ENCODE data around the gene MLNR. TPM values are rescaled to one million over a fixed set of nuclear protein-coding genes. Genes with fewer than 3 reads are reported as not detected.

The MLNR gene
- total and polyA plus RNA-seq, 4 donors = 0.09 TPM; not detected in 3

DNA sequence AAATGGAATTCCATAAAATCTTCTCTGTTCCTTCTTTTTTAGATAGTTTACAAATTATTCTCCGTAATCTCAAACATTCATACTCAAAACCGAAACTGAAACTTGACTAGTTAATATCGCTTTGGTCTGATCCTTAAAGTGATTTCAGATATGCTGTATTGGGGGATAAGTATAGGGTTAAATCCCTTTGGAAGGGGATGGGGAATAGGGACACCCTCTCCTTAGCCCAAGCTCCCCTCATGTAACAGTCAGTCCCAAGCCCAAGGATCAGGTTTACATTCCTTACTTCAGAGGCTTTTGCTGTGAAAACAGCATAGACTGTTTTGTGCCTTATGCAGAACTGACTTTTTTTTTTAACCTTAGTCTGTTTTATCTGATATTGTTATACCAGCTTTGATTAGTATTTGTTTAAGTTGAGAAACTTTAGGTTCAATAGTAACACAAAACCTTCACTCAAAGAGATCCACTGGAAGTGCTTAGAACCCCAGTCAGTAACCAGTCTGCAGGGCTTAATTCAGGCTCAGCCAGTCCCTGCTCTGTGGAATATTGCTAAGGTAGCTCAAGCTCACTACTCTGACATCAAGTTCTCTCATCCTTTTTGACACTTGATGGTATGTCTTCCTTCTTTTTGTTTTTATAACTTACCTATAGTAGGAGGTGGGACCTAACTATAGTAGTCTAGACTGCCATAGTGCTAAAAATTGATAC is 38.1 kb downstream of the MLNR start:
- peak overlapping the region; percentile 48 to 54 for H3K27ac ChIP-seq (ENCODE audit: low read depth in 1 of 2, low read length in 2 of 2)
- no peak for DNase-seq (ENCODE audit: low spot score)
- H3K4me1 ChIP-seq (ENCODE audit: control insufficient read depth in 4 of 4, insufficient read depth in 4 of 4, low read length in 3 of 4) = peaks cover 0 to 4% (median 1%) of the 10 kb centered on the region in 4 donors
- H3K9me3 ChIP-seq (ENCODE audit: control insufficient read depth in 4 of 4, low read length in 3 of 4) = no peaks in the 10 kb centered on the region
- TF ChIP-seq, protein P1, sequence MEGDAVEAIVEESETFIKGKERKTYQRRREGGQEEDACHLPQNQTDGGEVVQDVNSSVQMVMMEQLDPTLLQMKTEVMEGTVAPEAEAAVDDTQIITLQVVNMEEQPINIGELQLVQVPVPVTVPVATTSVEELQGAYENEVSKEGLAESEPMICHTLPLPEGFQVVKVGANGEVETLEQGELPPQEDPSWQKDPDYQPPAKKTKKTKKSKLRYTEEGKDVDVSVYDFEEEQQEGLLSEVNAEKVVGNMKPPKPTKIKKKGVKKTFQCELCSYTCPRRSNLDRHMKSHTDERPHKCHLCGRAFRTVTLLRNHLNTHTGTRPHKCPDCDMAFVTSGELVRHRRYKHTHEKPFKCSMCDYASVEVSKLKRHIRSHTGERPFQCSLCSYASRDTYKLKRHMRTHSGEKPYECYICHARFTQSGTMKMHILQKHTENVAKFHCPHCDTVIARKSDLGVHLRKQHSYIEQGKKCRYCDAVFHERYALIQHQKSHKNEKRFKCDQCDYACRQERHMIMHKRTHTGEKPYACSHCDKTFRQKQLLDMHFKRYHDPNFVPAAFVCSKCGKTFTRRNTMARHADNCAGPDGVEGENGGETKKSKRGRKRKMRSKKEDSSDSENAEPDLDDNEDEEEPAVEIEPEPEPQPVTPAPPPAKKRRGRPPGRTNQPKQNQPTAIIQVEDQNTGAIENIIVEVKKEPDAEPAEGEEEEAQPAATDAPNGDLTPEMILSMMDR (IDR thresholded peaks at IDR 0.05; ENCODE audit: low read depth, low read length, missing input control) = no peak
- TF ChIP-seq YY1 (IDR thresholded peaks at IDR 0.05) = no peak
- TF ChIP-seq NR2F2 (IDR thresholded peaks at IDR 0.05) = no peak
- no peak for TF ChIP-seq FOXA2 (IDR thresholded peaks at IDR 0.05)
- TF ChIP-seq, protein P2, sequence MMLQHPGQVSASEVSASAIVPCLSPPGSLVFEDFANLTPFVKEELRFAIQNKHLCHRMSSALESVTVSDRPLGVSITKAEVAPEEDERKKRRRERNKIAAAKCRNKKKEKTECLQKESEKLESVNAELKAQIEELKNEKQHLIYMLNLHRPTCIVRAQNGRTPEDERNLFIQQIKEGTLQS (IDR thresholded peaks at IDR 0.05) = no peak
- no peak for TF ChIP-seq RXRA (IDR thresholded peaks at IDR 0.05)
- TF ChIP-seq HNF4A (conservative IDR thresholded peaks at IDR 0.05) = no peak
- TF ChIP-seq TAF1 (conservative IDR thresholded peaks at IDR 0.05) = no peak
- TF ChIP-seq FOXA1 (IDR thresholded peaks at IDR 0.05) = no peak
- TF ChIP-seq, protein P3, sequence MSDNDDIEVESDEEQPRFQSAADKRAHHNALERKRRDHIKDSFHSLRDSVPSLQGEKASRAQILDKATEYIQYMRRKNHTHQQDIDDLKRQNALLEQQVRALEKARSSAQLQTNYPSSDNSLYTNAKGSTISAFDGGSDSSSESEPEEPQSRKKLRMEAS (IDR thresholded peaks at IDR 0.05) = no peak
- no peak for TF ChIP-seq JUND (IDR thresholded peaks at IDR 0.05)
- H3K27me3 ChIP-seq (ENCODE audit: control insufficient read depth in 4 of 4, insufficient read depth in 4 of 4, low read length in 3 of 4) = no peaks in the 10 kb centered on the region
- WGBS = 10% methylated on average over 3 of the region's 3 CpGs
- peak overlapping the region; percentile 62 to 97 for H3K9ac ChIP-seq (ENCODE audit: low read depth in 1 of 2, low read length in 2 of 2)
- H3K4me3 ChIP-seq (ENCODE audit: low read depth in 1 of 3, low read length in 3 of 3) = peak overlapping the region; percentile 45 to 68 (median 47)
- peaks cover 3 to 40% (median 19%) of the 10 kb centered on the region in 4 donors for H3K36me3 ChIP-seq (ENCODE audit: control insufficient read depth in 4 of 4, insufficient read depth in 3 of 4, low read depth in 1 of 4, low read length in 3 of 4)

- WGBS = 94% methylated on average over 6 of the region's 6 CpGs
- Histone ChIP-seq H3K9ac (ENCODE audit: low read depth in 1 of 2, low read length in 2 of 2) (no peak overlapping the region), H3K27ac (ENCODE audit: low read depth in 1 of 2, low read length in 2 of 2) (no peak overlapping the region), H3K27me3 (ENCODE audit: control insufficient read depth in 4 of 4, insufficient read depth in 4 of 4, low read length in 3 of 4) (no peaks in the 10 kb centered on the region), H3K36me3 (ENCODE audit: control insufficient read depth in 4 of 4, insufficient read depth in 3 of 4, low read depth in 1 of 4, low read length in 3 of 4) (peaks cover 3 to 40% (median 21%) of the 10 kb centered on the region in 4 donors), H3K4me3 (ENCODE audit: low read depth in 1 of 3, low read length in 3 of 3) (no peak overlapping the region), H3K9me3 (ENCODE audit: control insufficient read depth in 4 of 4, low read length in 3 of 4) (no peaks in the 10 kb centered on the region), H3K4me1 (ENCODE audit: control insufficient read depth in 4 of 4, insufficient read depth in 4 of 4, low read length in 3 of 4) (peaks cover 0 to 2% (median 0%) of the 10 kb centered on the region in 4 donors)
- DNase-seq (ENCODE audit: low spot score) = no peak
- TF ChIP-seq RAD21 (IDR thresholded peaks at IDR 0.05) = no peak
- TF ChIP-seq YY1 (IDR thresholded peaks at IDR 0.05) = no peak
- TF ChIP-seq SP1 (IDR thresholded peaks at IDR 0.05) = no peak
- TF ChIP-seq RXRA (IDR thresholded peaks at IDR 0.05) = no peak
- no peak for TF ChIP-seq FOXA1 (IDR thresholded peaks at IDR 0.05)
- TF ChIP-seq HNF4A (conservative IDR thresholded peaks at IDR 0.05) = no peak
- TF ChIP-seq, protein P1 (IDR thresholded peaks at IDR 0.05; ENCODE audit: low read depth, low read length, missing input control) = no peak
- TF ChIP-seq GABPA (IDR thresholded peaks at IDR 0.05 in 1 of 2, conservative IDR thresholded peaks at IDR 0.05 in 1 of 2) = no peak
- TF ChIP-seq, protein P4, sequence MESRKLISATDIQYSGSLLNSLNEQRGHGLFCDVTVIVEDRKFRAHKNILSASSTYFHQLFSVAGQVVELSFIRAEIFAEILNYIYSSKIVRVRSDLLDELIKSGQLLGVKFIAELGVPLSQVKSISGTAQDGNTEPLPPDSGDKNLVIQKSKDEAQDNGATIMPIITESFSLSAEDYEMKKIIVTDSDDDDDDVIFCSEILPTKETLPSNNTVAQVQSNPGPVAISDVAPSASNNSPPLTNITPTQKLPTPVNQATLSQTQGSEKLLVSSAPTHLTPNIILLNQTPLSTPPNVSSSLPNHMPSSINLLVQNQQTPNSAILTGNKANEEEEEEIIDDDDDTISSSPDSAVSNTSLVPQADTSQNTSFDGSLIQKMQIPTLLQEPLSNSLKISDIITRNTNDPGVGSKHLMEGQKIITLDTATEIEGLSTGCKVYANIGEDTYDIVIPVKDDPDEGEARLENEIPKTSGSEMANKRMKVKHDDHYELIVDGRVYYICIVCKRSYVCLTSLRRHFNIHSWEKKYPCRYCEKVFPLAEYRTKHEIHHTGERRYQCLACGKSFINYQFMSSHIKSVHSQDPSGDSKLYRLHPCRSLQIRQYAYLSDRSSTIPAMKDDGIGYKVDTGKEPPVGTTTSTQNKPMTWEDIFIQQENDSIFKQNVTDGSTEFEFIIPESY (IDR thresholded peaks at IDR 0.05) = no peak
- TF ChIP-seq, protein P2 (IDR thresholded peaks at IDR 0.05) = no peak
- TF ChIP-seq, protein P5, sequence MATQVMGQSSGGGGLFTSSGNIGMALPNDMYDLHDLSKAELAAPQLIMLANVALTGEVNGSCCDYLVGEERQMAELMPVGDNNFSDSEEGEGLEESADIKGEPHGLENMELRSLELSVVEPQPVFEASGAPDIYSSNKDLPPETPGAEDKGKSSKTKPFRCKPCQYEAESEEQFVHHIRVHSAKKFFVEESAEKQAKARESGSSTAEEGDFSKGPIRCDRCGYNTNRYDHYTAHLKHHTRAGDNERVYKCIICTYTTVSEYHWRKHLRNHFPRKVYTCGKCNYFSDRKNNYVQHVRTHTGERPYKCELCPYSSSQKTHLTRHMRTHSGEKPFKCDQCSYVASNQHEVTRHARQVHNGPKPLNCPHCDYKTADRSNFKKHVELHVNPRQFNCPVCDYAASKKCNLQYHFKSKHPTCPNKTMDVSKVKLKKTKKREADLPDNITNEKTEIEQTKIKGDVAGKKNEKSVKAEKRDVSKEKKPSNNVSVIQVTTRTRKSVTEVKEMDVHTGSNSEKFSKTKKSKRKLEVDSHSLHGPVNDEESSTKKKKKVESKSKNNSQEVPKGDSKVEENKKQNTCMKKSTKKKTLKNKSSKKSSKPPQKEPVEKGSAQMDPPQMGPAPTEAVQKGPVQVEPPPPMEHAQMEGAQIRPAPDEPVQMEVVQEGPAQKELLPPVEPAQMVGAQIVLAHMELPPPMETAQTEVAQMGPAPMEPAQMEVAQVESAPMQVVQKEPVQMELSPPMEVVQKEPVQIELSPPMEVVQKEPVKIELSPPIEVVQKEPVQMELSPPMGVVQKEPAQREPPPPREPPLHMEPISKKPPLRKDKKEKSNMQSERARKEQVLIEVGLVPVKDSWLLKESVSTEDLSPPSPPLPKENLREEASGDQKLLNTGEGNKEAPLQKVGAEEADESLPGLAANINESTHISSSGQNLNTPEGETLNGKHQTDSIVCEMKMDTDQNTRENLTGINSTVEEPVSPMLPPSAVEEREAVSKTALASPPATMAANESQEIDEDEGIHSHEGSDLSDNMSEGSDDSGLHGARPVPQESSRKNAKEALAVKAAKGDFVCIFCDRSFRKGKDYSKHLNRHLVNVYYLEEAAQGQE (IDR thresholded peaks at IDR 0.05) = no peak
- no peak for TF ChIP-seq TAF1 (conservative IDR thresholded peaks at IDR 0.05)
- no peak for TF ChIP-seq NR2F2 (IDR thresholded peaks at IDR 0.05)
- no peak for TF ChIP-seq JUND (IDR thresholded peaks at IDR 0.05)
- TF ChIP-seq, protein P3 (IDR thresholded peaks at IDR 0.05) = no peak
- TF ChIP-seq HNF4G (IDR thresholded peaks at IDR 0.05) = no peak
- no peak for TF ChIP-seq FOXA2 (IDR thresholded peaks at IDR 0.05)
Observed at GRCh38 chr13:49259586-49259985, 39.4 kb downstream of the MLNR start.

Data from liver (tissue), 9 donors.